Left ventricle myocardium superior (tissue), 1 donor: ENCODE results near the gene SPATA2. TPM values are rescaled to one million over a fixed set of nuclear protein-coding genes. Genes with fewer than 3 reads are reported as not detected.

Experiments
- ATAC-seq: fragments of 200-7000 bp; cut with Tn5 transposase; one replicate; pipeline ENCODE4 v1.9.1; 2020; ENCODE audit warnings: mild to moderate bottlenecking, moderate library complexity
- DNase-seq: peaks from one replicate; pipeline ENCODE4 v3.0.0-alpha.2; 2020
- intact Hi-C: fragments of 100-400 bp; cut with micrococcal nuclease; formaldehyde crosslinking; loops from one replicate; pipeline ENCODE4 v1.11.0; 2022
- total RNA-seq: library from RNA; stranded (reverse); fragmentation: NEBNext Ultra II Directional; extraction: Animal tissue kit (Norgen Biotek cat#: 25700); gene quantifications from one replicate; pipeline ENCODE4 v1.2.1, GENCODE V29; 2021
- donor health status: DM: no; HTN: yes; CAD: no; lungs with severe emphysema.

The SPATA2 gene
- total RNA-seq, 1 donor from 2014 or later, result 8.5 TPM

DNA sequence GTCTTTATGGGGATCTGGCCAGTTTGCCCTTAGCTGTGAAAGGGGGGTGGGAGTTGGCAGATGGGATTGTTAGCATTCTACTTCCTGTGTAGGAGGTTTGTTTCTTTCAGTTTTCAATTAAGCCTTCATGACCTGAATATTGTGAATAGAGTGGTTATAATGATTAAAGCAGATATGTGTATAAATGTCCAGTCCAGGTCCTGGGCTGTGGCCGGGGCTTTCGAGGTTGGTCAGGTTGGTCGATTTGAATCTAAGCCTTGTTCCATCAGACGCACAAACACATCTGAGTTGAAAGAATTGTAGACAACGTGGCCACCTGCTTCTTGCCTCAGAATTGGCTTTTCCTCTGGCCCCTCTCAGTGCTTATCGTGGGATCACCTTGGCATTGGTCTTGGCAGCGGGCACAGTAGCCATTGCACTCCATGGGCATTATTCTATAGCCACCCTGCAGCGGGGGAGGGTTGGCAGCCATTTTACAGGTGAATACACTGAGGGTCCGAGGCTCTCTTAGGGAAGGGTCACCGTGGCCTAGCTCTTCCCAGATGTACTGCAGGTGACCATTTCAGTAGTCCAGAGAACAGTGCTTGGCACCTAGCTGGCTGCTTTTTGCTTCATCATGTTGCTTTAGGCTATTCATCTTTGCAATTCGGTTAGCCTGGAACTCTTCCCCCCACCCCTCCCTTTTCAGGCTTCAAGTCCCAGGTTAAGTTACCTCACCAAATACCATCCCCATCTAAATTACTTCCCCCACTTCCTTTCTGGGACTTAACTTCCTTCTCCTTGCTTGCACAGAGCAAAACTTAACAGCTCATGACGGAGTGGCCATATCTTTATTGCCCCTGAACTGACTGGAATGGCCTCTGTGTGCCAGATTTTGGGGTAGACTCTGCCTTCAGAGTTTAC, 21.9 kb upstream of the SPATA2 start:
- DNase-seq (no peak), ATAC-seq (no peak)
- intact Hi-C loops, result no loop called here

DNA sequence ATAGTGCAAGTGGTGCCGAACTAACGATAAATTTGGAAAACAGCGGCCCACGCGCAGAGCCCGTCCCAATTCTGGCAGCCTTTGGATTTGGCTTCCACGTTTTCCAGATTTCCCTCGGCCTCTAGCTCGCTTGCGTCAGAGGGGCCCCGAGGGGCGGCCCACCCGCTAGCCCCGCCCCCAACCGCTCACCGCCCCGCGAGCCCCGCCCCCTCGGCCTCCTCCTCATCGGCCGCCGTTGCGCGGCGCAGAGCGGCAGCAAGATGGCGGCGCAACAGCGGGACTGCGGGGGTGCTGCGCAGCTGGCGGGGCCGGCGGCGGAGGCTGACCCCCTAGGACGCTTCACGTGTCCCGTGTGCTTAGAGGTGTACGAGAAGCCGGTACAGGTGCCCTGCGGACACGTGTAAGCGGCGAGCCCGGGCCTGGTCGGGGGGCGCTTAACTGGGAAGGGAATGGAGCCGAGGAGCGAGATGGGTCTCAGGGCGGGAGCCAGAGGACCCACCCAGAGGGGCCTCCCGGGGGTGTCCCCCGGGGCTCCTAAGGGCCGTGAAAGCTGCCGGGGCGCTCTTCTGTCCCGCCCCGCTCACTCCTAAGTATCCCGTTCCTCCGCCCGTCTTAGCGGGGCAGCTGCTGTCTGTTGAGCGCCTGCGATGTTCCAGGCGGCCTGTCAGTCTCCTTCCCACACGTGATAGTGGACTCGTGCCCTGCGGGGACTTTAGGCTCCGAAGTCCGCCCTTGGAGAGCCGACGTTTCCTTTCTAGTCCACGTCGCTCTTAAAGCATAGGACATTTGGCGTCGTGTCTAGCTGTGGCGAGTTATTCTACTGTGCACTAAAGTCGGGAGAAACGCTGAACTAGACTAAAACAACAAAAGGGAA, 21.1 kb upstream of the SPATA2 start, which contains the start of gene RNF114:
Gene RNF114, plus strand, starts transcription at position 245 of the 874 bp plus-strand sequence. Its CDS starts 16 bp downstream, at position 261.
- intact Hi-C loops, result no loop called here
- peak; percentile 94 for ATAC-seq
- peak; percentile 95 for DNase-seq

DNA sequence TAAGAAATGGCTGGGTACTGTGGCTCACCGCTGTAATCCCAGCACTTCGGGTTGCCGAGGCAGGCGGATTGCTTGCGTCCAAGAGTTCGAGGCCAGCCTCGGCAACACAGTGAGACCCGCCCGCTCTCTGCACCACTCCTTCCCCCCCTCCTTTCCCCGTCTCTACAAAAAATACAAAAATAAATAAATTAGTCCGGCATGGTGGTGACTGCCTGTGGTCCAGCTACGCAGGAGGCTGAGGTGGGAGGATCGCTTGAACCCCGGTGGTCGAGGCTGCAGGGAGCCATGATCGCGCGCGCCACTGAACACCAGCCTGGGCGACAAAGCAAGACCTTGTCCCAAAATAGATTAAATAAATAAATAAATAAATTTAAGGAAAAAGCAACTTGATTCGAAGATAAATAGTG, 20.4 kb upstream of the SPATA2 start:
- intact Hi-C loops, result no loop called here
- DNase-seq (no peak), ATAC-seq (peak; percentile 10)

DNA sequence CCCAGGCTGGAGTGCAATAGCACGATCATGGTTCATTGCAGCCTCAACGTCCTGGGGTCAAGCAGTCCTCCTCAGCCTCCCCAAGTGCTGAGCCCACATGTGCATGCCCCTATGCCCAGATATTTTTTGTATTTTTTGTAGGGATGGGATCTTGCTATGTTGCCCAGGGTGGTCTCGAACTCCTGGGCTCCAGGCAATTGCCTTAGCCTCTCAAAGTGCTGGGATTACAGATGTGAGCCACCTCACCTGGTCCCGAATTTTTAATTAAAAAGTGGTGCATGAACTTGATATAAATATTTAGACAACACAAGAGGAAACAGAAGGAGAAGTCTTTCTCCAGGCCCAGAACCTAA, 13.8 kb upstream of the SPATA2 start:
- no peak for ATAC-seq
- no peak for DNase-seq
- intact Hi-C loops, result no loop called here

- ATAC-seq, result peak; percentile 85
- peak; percentile 82 for DNase-seq
- intact Hi-C loops, result no loop called here
Measured at GRCh38 chr20:49928411-49929141, 13.2 kb upstream of the SPATA2 start.

DNA sequence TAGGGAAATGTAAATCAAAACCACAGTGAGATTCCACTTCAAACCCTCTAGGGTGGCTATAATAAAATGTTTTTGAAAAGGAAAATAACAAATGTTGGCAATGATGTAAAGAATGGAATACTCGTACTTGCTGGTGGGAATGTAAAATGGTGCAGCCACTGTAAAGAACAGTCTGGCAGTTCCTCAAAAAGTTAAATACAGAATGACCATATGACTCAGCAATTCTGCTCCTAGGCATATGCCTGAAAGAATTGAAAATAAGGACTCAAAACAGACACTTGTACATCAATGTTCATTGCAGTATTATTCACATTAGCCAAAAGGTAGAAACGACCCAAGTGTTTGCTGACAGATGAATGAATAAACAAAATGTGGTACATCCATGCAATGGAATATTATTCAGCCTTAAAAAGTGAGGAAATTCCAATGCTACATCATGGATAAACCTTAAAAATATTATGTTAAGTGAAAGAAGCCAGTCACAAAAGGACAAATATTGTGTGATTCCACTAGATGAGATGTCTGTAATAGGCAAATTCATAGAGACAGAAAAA, 10.6 kb upstream of the SPATA2 start:
- DNase-seq (no peak), ATAC-seq (no peak)
- intact Hi-C loops, result no loop called here

GRCh38 chr20:49924247-49924646, 8.9 kb upstream of the SPATA2 start:
- intact Hi-C loops, result no loop called here
- ATAC-seq (no peak), DNase-seq (no peak)

- intact Hi-C loops, result no loop called here
- DNase-seq, result no peak
- ATAC-seq, result no peak
Measured at GRCh38 chr20:49919461-49919860, 4.1 kb upstream of the SPATA2 start.

DNA sequence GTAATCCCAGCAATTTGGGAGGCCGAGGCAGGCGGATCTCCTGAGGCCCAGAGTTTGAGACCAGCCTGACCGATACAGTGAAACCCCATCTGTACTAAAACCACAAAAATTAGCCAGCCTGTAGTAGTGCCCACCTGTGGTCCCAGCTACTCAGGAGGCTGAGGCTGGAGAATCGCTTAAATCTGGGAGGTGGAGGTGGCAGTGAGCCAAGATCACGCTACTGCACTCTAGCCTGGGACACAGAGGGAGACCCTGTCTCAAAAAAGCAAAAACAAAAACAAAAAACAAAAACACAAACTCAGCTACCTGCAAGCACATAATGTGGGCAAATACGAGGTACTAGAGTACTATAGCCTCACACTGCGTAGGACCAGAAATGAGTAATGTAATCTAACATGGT, 3.7 kb upstream of the SPATA2 start:
- no peak for ATAC-seq
- intact Hi-C loops, result no loop called here

DNA sequence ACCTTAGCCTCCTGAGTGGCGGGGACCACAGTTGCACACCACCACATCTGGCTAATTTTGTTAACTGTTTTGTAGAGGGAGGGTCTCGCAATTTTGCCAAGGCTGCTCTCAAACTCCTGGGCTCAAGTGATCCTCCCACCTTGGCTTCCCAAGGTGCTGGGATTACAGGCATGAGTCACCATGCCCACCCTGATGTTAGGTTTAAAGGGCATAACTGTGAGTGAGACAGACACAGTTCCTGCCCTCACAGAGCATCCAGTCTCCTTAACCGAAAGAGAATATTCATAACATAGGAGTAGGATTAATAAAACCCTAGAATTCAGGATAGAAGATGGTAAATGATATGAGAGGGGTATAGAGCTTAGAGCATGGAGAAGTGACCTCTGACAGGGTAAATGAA, 3.1 kb upstream of the SPATA2 start:
- ATAC-seq (no peak), DNase-seq (no peak)
- intact Hi-C loops, result no loop called here

More for the DNA sequence above, 3.7 kb upstream of the SPATA2 start:
- DNase-seq, result no peak

DNA sequence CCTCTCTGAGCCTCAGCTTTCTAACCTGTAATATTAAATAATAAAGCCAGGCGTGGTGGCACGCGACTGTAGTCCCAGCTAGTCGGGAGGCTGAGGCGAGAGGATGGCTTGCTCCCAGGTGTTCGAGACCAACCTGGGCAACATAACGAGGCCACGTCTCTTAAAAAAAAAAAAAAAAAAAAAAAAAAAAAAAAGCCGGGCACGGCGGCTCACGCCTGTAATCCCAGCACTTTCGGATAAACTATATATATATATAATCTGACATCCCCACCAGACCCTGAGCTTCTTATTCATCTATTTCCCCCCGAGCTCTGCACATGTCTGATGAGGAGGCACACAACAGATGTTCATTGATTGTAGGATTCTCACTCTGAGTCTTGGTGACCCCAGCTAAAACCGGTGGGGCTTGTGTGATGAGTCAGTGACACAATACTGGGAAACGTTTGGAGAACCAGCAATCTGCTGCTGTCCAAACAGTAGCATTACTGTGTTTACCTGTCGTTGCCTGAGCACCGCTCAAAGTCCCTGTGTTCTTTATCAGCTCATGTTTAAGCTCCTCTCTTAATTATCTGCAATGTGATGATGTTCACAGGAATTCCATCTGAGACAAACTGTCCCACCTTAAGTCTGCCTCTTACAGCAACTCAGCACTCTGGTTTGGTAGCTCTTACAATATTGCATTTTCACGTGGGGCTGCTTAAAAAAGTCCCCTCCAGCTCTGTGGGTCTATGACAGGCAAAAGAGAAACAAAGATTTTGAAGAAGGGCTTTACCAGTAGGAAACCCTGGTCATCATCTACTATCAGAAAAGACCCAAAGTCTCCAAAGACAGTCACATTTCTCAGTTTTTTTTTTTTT, 1.0 kb upstream of the SPATA2 start:
- intact Hi-C loops, result no loop called here
- no peak for DNase-seq
- ATAC-seq, result peak; percentile 13

DNA sequence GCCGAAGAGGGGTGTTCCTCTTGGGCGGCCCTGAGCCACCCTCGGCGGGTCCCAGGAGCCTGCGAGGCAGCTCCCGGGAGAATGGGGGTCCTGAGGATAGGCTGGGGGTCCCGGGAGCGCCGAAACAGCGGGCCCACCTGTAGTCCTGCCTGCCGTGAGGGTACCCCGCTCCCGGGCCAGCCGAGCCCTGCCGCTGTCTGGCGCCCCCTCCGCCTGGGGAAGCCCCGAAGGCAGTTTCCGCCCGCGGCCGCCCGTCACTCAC, 280 bp downstream of the SPATA2 start:
- DNase-seq, result no peak
- peak; percentile 31 for ATAC-seq
- intact Hi-C loops, result no loop called here

- intact Hi-C loops, result no loop called here
Measured at GRCh38 chr20:49914310-49915117, 815 bp downstream of the SPATA2 start.

DNA sequence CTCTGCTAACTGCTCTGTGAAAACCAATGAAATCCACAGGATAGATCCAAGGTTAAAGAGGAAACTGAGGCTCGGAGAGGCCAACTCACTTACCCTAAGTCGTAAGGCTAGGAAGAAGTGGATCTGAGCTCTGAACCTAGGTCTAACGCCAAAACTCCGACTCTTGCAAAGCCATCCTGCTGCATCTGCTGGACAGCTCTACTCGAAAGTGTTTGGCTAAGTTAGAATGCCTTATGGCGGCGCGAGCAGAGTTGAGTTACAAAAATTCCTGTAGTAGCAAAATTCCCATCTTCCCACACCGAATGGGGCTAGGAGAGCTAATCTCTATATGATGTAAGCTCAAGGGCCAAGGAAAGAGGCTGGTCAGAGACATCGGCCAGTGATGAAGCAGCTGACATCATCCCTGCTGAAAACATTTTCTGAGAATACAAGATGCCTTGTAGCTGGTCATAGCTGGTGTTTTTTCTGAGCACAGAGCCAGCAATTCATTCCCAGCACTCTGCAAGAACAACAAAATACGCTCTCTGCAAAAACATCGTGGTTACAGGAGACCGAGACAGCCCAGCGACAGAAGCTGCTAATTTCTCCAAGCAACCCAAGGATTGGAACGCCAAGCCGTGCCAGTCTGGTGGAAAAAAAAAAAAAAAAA, 1.8 kb downstream of the SPATA2 start:
- ATAC-seq (no peak), DNase-seq (no peak)
- intact Hi-C loops, result no loop called here

More at GRCh38 chr20:49914310-49915117, 815 bp downstream of the SPATA2 start:
- ATAC-seq, result no peak
- no peak for DNase-seq

DNA sequence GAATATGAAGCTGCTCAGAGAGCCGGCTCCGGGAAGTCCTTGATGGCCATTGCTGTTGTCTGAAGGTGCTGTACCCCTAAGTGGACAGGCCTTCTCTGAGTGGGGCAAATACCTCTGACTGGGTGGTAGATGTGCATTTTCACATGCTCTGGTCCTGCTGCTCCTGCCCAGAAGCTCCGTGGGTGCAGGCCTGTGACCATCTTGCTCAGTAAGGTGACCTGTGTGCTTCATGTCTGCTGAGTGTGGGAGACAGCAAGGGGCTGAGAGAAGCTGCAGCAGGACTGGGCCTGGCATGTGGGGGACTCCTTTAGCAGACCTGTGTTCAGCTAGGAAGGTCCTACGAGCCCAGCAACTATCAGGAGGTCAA, 5.0 kb downstream of the SPATA2 start:
- ATAC-seq, result peak; percentile 3
- intact Hi-C loops, result no loop called here
- no peak for DNase-seq

- DNase-seq, result peak; percentile 63
Measured at GRCh38 chr20:49909499-49910339, 5.6 kb downstream of the SPATA2 start.

DNA sequence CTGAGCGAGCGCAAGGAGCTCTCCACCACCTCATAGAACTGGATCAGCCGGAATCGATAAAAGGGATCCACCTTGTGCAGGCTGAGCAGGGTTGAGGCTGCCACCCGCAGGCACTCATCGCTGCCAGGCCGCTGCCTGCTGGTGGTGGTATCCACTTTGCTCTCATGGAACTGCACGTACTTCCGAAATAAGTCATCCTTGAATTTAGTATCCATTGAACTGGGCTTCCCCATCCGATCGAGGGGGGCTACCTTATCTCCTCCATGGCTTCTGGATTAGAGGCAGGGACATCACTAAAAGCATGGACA, 7.1 kb downstream of the SPATA2 start:
- intact Hi-C loops, result no loop called here
- DNase-seq (no peak), ATAC-seq (no peak)

More at GRCh38 chr20:49909499-49910339, 5.6 kb downstream of the SPATA2 start:
- intact Hi-C loops, result no loop called here
- ATAC-seq, result peak; percentile 80
